Panc1 (cell line): ENCODE measurements around the gene HDDC2.

ENCODE experiments used
- CTCF ChIP-seq: fragments of 450-650 bp; IDR thresholded peaks from 2 replicates; pipeline ENCODE4 v1.5.1; 2017; ENCODE audit warnings: mild to moderate bottlenecking
- POLR2AphosphoS5 ChIP-seq: IDR thresholded peaks from 2 replicates; pipeline ENCODE4 v1.6.1; 2012; ENCODE audit warnings: mild to moderate bottlenecking, low read depth, low read length, moderate library complexity
- SIN3A ChIP-seq: IDR thresholded peaks from 2 replicates; pipeline ENCODE4 v1.6.1; 2012; ENCODE audit warnings: low read depth, mild to moderate bottlenecking, low read length, moderate library complexity, borderline replicate concordance; ENCODE audit not compliant: insufficient read depth

DNA sequence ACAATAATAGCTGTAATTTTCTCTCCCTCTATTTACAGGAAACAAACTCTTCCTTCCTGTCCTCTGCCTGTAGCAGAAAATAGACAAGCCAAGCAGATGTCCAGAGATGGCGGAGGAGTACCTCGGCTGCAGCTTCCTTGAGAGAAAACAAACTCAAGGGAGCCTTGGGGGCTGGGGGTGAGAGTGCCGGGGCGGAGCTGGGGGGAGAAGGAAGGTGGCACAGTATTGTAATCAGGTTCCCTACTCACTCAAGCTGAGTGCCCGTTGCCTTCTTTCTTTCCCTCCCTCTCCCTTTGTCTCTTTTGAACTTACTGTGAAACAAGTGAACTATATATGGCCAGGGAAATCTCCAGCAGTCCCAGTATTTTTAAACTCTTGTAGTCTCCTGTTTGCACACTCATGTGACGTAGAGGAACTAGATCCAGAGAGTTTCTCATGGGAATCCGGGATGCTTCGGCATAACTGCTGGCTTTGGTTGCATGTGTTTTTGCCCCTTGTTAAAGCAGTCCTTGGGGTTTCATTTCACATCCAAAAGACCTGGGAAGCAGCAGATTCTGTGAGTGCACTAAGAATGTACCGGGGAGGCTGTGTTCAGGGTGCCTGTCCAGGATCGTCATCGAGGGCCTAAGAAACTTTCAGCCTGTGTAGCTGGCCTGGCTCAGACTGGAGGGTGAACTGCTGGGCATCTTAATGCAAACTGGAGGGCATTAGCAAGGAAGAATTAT, 44.6 kb upstream of the HDDC2 start:
- no peak for TF ChIP-seq CTCF
- no peak for TF ChIP-seq POLR2AphosphoS5
- TF ChIP-seq SIN3A = no peak
